ENCODE results near the gene HDDC3.

The HDDC3 gene

DNA sequence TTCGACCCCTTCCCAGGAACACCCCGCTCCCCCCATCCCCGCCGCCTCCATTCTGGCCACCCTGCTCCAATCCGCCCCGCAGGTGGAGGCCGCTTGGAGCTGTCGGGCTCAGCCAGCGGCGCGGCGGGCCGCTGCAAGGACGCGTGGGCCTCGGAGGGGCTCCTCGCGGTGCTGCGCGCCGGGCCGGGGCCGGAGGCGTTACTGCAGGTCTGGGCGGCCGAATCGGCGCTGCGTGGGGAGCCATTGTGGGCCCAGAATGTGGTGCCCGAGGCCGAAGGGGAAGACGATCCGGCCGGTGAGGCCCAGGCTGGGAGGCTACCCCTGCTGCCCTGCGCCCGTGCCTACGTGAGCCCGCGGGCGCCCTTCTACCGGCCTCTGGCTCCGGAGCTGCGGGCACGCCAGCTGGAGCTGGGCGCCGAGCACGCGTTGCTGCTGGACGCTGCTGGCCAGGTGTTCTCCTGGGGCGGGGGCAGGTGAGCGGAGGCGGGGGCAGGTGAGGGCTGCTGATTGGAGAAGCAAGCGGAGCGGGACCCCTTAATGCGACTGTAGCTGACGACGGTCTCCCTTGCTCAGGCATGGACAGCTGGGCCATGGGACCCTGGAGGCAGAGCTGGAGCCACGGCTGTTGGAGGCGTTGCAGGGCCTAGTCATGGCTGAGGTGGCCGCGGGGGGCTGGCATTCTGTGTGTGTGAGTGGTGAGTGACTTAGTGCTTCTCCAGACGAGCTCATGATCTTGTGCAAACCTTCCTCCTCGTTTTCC is 24.9 kb upstream of the HDDC3 start:
- peak overlapping the region; percentile 95 for H3K4me3 ChIP-seq (ENCODE audit: low read length, poor library complexity, severe bottlenecking)
- no peaks in the 10 kb centered on the region for H3F3A ChIP-seq (ENCODE audit: low read depth)
- peaks cover 14% of the 10 kb centered on the region for H3K4me1 ChIP-seq (ENCODE audit: insufficient read depth, low read length, poor library complexity, severe bottlenecking)
- H3K9me3 ChIP-seq (ENCODE audit: insufficient read depth, low read depth, low read length), result no peaks in the 10 kb centered on the region
- peak overlapping the region; percentile 99 for H3K4me2 ChIP-seq (ENCODE audit: low read depth, low read length, poor library complexity, severe bottlenecking)
- H2AFZ ChIP-seq (ENCODE audit: low read length), result no peak overlapping the region
- H3K36me3 ChIP-seq (ENCODE audit: insufficient read depth, low read length), result peaks cover 40% of the 10 kb centered on the region; the same call in 1 of the 2 replicates
- peaks cover 8% of the 10 kb centered on the region for H4K20me1 ChIP-seq (ENCODE audit: insufficient read depth, low read length, poor library complexity, severe bottlenecking)
- no peaks in the 10 kb centered on the region for H3K9me2 ChIP-seq (replicated peaks; ENCODE audit: low read depth, low read length)
- H3K9ac ChIP-seq (ENCODE audit: low read depth, low read length, poor library complexity, severe bottlenecking), result no peak overlapping the region
- H3K27me3 ChIP-seq (ENCODE audit: insufficient read depth, low read length, poor library complexity, severe bottlenecking), result no peaks in the 10 kb centered on the region
- peaks cover 39% of the 10 kb centered on the region for H3K79me2 ChIP-seq (ENCODE audit: insufficient read depth, low read length)
- TF ChIP-seq, protein P1, sequence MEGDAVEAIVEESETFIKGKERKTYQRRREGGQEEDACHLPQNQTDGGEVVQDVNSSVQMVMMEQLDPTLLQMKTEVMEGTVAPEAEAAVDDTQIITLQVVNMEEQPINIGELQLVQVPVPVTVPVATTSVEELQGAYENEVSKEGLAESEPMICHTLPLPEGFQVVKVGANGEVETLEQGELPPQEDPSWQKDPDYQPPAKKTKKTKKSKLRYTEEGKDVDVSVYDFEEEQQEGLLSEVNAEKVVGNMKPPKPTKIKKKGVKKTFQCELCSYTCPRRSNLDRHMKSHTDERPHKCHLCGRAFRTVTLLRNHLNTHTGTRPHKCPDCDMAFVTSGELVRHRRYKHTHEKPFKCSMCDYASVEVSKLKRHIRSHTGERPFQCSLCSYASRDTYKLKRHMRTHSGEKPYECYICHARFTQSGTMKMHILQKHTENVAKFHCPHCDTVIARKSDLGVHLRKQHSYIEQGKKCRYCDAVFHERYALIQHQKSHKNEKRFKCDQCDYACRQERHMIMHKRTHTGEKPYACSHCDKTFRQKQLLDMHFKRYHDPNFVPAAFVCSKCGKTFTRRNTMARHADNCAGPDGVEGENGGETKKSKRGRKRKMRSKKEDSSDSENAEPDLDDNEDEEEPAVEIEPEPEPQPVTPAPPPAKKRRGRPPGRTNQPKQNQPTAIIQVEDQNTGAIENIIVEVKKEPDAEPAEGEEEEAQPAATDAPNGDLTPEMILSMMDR (conservative IDR thresholded peaks at IDR 0.05; ENCODE audit: low read length), result no peak

DNA sequence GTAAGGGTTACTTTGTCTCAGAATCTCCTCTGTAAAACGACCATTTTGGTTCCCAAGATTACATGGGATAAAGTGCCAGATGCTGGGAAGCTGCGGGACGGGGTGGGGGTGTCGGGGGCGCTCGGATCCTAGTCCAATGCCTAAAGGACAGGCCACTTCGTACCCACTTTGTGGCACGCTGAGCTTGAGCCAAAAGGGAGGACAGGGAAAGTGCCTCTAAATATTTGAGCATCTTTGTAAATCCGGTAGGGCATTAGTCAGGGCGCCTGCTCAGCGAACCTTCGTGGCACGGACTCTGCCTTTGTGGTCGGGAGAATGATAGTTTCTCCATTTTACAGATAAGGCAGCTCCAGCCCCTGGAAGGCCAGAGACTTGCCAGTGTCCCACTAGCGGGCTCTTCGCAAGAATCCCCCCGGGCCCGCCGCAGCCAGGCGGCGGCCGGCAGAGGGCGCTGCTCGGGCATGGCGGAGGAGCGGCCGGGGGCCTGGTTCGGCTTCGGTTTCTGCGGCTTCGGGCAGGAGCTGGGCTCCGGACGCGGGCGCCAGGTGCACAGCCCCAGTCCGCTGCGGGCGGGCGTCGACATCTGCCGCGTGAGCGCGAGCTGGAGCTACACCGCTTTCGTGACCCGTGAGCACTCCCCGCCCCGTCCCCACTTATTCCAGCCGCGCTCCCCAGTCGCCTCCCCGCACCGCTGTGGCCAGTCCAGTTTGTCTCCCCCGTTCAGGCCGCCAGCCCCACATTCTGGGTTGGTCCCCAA is 24.1 kb upstream of the HDDC3 start:
- peak overlapping the region; percentile 99 for H3K4me2 ChIP-seq (ENCODE audit: low read depth, low read length, poor library complexity, severe bottlenecking)
- H3K27me3 ChIP-seq (ENCODE audit: insufficient read depth, low read length, poor library complexity, severe bottlenecking), result no peaks in the 10 kb centered on the region
- H4K20me1 ChIP-seq (ENCODE audit: insufficient read depth, low read length, poor library complexity, severe bottlenecking), result peaks cover 8% of the 10 kb centered on the region
- H3K4me3 ChIP-seq (ENCODE audit: low read length, poor library complexity, severe bottlenecking), result peak overlapping the region; percentile 95
- H2AFZ ChIP-seq (ENCODE audit: low read length), result no peak overlapping the region
- H3K79me2 ChIP-seq (ENCODE audit: insufficient read depth, low read length), result peaks cover 39% of the 10 kb centered on the region
- H3K36me3 ChIP-seq (ENCODE audit: insufficient read depth, low read length), result peaks cover 40% of the 10 kb centered on the region; the same call in 1 of the 2 replicates
- H3K9me2 ChIP-seq (replicated peaks; ENCODE audit: low read depth, low read length), result no peaks in the 10 kb centered on the region
- H3F3A ChIP-seq (ENCODE audit: low read depth), result no peaks in the 10 kb centered on the region
- H3K4me1 ChIP-seq (ENCODE audit: insufficient read depth, low read length, poor library complexity, severe bottlenecking), result peaks cover 14% of the 10 kb centered on the region
- TF ChIP-seq, protein P1 (conservative IDR thresholded peaks at IDR 0.05; ENCODE audit: low read length), result 0 out of 2 replicates have a peak, but pooled peaks have one; percentile 11
- no peak for TF ChIP-seq EZH2phosphoT487 (IDR thresholded peaks at IDR 0.05; ENCODE audit: borderline replicate concordance)
- H3K9ac ChIP-seq (ENCODE audit: low read depth, low read length, poor library complexity, severe bottlenecking), result peak overlapping the region; percentile 99
- no peaks in the 10 kb centered on the region for H3K9me3 ChIP-seq (ENCODE audit: insufficient read depth, low read depth, low read length)

DNA sequence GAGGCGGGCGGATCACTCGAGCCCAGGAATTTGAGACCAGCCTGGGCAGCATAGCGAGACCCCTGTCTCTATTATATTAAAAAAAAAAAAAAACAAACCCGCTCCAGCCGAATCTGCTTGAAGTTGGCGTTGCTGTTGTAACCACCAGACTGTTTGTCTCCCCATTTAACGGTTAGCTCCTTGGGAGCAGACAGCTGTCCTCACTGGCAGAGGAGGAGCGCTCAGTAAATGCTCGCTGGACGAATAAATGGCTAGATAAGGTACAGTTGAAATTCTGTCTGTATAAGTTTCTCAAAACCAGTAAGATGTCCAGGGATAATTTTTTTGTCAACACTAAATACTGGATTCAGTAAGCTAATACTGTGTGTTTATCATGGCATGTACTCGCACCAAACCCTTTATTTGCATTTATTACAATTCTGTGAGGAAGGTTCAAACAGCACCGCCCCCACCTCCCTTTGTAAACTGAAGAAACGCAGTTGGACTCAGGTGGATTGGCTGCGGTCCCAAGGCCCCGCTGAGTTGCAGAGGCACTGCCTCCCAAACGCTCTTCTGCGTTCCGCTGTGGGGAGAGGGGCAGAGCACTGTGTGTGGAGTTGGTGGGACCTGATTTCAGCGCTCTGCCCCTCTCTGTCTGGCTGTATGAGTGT is 23.4 kb upstream of the HDDC3 start:
- H3K4me3 ChIP-seq (ENCODE audit: low read length, poor library complexity, severe bottlenecking), result peak overlapping the region; percentile 95
- H4K20me1 ChIP-seq (ENCODE audit: insufficient read depth, low read length, poor library complexity, severe bottlenecking), result peaks cover 8% of the 10 kb centered on the region
- peaks cover 39% of the 10 kb centered on the region for H3K79me2 ChIP-seq (ENCODE audit: insufficient read depth, low read length)
- no peaks in the 10 kb centered on the region for H3F3A ChIP-seq (ENCODE audit: low read depth)
- no peaks in the 10 kb centered on the region for H3K9me3 ChIP-seq (ENCODE audit: insufficient read depth, low read depth, low read length)
- H3K9ac ChIP-seq (ENCODE audit: low read depth, low read length, poor library complexity, severe bottlenecking), result peak overlapping the region; percentile 99
- peaks cover 34% of the 10 kb centered on the region; the same call in 1 of the 2 replicates for H3K36me3 ChIP-seq (ENCODE audit: insufficient read depth, low read length)
- no peaks in the 10 kb centered on the region for H3K27me3 ChIP-seq (ENCODE audit: insufficient read depth, low read length, poor library complexity, severe bottlenecking)
- TF ChIP-seq, protein P1 (conservative IDR thresholded peaks at IDR 0.05; ENCODE audit: low read length), result no peak
- TF ChIP-seq EZH2phosphoT487 (IDR thresholded peaks at IDR 0.05; ENCODE audit: borderline replicate concordance), result no peak
- H3K4me2 ChIP-seq (ENCODE audit: low read depth, low read length, poor library complexity, severe bottlenecking), result peak overlapping the region; percentile 99
- no peak overlapping the region for H2AFZ ChIP-seq (ENCODE audit: low read length)
- peaks cover 14% of the 10 kb centered on the region for H3K4me1 ChIP-seq (ENCODE audit: insufficient read depth, low read length, poor library complexity, severe bottlenecking)
- H3K9me2 ChIP-seq (replicated peaks; ENCODE audit: low read depth, low read length), result no peaks in the 10 kb centered on the region
